DOHH2 (cell line): ENCODE measurements around the gene MMUT.

ENCODE experiments used
- CTCF ChIP-seq: fragments of 200-600 bp; sonication (generic); IDR thresholded peaks from one replicate; pipeline ENCODE4 v1.5.1; 2014; ENCODE audit warnings: antibody characterized with exemption, mild to moderate bottlenecking, low read depth, low read length; ENCODE audit not compliant: poor library complexity, severe bottlenecking
- EZH2phosphoT487 ChIP-seq: fragments of 200-600 bp; sonication (generic); IDR thresholded peaks from 2 replicates; pipeline ENCODE4 v1.6.1; 2017; ENCODE audit warnings: borderline replicate concordance, mild to moderate bottlenecking, antibody characterized with exemption, low read length, moderate library complexity, mixed read lengths

GRCh38 chr6:49410564-49410963, 52.5 kb downstream of the MMUT start:
- TF ChIP-seq CTCF (no peak), EZH2phosphoT487 (no peak)
